Endodermal cell (in vitro differentiated cells): Measurements from ENCODE around the gene PRDX2. TPM values are rescaled to one million over a fixed set of nuclear protein-coding genes. Genes with fewer than 3 reads are reported as not detected.

ENCODE experiments used
- DNase-seq: peaks from one replicate; pipeline ENCODE4 v3.0.0-alpha.2; 2017
- H3K27ac ChIP-seq: 2 replicates; pipeline ENCODE4 v1.5.1; 2013; ENCODE audit warnings: mild to moderate bottlenecking, low read depth, low read length, moderate library complexity
- H3K27me3 ChIP-seq: 2 replicates; pipeline ENCODE4 v1.6.1; 2013; ENCODE audit warnings: mild to moderate bottlenecking, low read length, moderate library complexity; ENCODE audit not compliant: insufficient read depth, control insufficient read depth, poor library complexity, severe bottlenecking
- H3K36me3 ChIP-seq: 2 replicates; pipeline ENCODE4 v1.7.0; 2013; ENCODE audit warnings: mild to moderate bottlenecking, low read length, moderate library complexity; ENCODE audit not compliant: control insufficient read depth, insufficient read depth
- H3K4me1 ChIP-seq: one replicate; pipeline ENCODE4 v1.7.0; 2013; ENCODE audit warnings: low read length; ENCODE audit not compliant: control insufficient read depth, insufficient read depth
- H3K4me3 ChIP-seq: 2 replicates; pipeline ENCODE4 v1.5.1; 2013; ENCODE audit warnings: mild to moderate bottlenecking, low read length, moderate library complexity
- H3K9ac ChIP-seq: 2 replicates; pipeline ENCODE4 v1.6.1; 2013; ENCODE audit warnings: mild to moderate bottlenecking, low read length, moderate library complexity; ENCODE audit not compliant: poor library complexity, severe bottlenecking; ENCODE audit errors: extremely low read depth
- H3K9me3 ChIP-seq: 2 replicates; pipeline ENCODE4 v1.6.1; 2013; ENCODE audit warnings: mild to moderate bottlenecking, low read length, moderate library complexity; ENCODE audit not compliant: control insufficient read depth
- H3K27ac Mint-ChIP-seq: 2 replicates; pipeline ENCODE4 v1.8.0; 2020; ENCODE audit warnings: mixed read lengths
- H3K27me3 Mint-ChIP-seq: 2 replicates; pipeline ENCODE4 v1.8.0; 2021; ENCODE audit warnings: mild to moderate bottlenecking, mixed read lengths; ENCODE audit not compliant: insufficient read depth
- H3K36me3 Mint-ChIP-seq: 2 replicates; pipeline ENCODE4 v1.8.0; 2020; ENCODE audit warnings: low read depth, mixed read lengths
- H3K4me1 Mint-ChIP-seq: 2 replicates; pipeline ENCODE4 v1.8.0; 2020; ENCODE audit warnings: mixed read lengths
- H3K4me3 Mint-ChIP-seq: 2 replicates; pipeline ENCODE4 v1.8.0; 2020; ENCODE audit warnings: mild to moderate bottlenecking, moderate library complexity, mixed read lengths
- H3K9me3 Mint-ChIP-seq: 2 replicates; pipeline ENCODE4 v1.8.0; 2020; ENCODE audit warnings: mild to moderate bottlenecking, mixed read lengths
- CTCF ChIP-seq: fragments of 200-600 bp; sonication (generic); conservative IDR thresholded peaks from 2 replicates; pipeline ENCODE4 v1.5.0; 2021; ENCODE audit warnings: antibody characterized with exemption, mild to moderate bottlenecking
- WGBS, 2 experiments: methylation state at CpG; one replicate each; pipeline versions ENCODE4 v1.1.5 to v1.1.7; 2013; ENCODE audit warnings: missing lambda C conversion rate in 2 of 2, mixed read lengths in 1 of 2; ENCODE audit not compliant: insufficient coverage in 1 of 2, insufficient read length in 1 of 2; 5-methylcytosine and 5-hydroxymethylcytosine counted together
- total RNA-seq, 2 donors: library from RNA; stranded (reverse); fragmentation: NEBNext Ultra II Directional in 1 of 2; extraction: Animal tissue kit (Norgen Biotek cat#: 25700) in 1 of 2; gene quantifications; 2 replicates in 1 of 2; 3 replicates in 1 of 2; pipeline ENCODE4 v1.2.1, GENCODE V29; 2021

PRDX2 gene
- total RNA-seq, 2 donors from 2014 or later: 429 to 507 TPM

DNA sequence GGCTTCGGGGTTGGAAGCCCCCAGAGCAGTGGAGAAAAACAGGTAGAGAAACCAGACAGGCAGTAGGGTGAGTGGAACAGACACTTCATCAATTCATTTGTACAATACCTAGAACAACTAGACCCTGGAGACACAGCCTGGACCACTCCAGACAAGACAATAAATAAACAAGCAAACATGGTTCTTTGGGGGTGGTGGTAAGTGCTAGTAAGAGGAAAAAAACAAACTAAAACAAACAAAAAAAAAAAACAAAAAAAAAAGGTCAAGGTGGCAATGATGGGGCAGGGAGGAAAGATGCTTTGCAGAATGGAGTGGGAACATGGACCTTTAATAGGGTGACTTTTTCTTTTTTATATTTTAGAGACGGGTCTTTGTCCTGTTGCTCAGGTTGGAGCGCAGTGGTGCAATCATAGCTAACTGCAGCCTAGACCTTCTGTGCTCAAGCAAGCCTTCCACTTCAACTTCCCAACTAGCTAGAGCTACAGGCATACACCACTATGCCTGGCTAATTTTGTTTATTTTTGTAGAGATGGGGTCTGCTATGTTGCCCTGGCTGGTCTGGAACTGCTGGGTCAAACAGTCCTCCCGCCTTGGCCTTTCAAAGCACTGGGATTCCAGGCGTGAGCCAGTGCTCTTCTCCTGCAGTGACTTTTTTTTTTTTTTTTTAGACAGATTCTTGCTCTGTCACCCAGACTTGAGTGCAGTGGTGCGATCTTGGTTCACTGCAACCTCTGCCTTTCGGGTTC, 7.2 kb downstream of the PRDX2 start:
- H3K4me3 Mint-ChIP-seq: peak overlapping the region; percentile 74
- Histone ChIP-seq H3K4me3 (peak overlapping the region; percentile 86), H3K4me1 (peaks cover 5% of the 10 kb centered on the region), H3K36me3 (peaks cover 10% of the 10 kb centered on the region), H3K27ac (no peak overlapping the region), H3K27me3 (peaks cover 9% of the 10 kb centered on the region), H3K9ac (peak overlapping the region; percentile 89), H3K9me3 (no peaks in the 10 kb centered on the region)
- H3K27me3 Mint-ChIP-seq: peaks cover 9% of the 10 kb centered on the region
- no peak for DNase-seq
- TF ChIP-seq CTCF: no peak
- no peaks in the 10 kb centered on the region for H3K9me3 Mint-ChIP-seq
- peaks cover 10% of the 10 kb centered on the region for H3K36me3 Mint-ChIP-seq
- WGBS, 2 experiments: 83 to 84% methylated on average over 3 to 7 of the region's 7 CpGs
- peaks cover 22% of the 10 kb centered on the region for H3K4me1 Mint-ChIP-seq
- peak overlapping the region; percentile 53 for H3K27ac Mint-ChIP-seq

DNA sequence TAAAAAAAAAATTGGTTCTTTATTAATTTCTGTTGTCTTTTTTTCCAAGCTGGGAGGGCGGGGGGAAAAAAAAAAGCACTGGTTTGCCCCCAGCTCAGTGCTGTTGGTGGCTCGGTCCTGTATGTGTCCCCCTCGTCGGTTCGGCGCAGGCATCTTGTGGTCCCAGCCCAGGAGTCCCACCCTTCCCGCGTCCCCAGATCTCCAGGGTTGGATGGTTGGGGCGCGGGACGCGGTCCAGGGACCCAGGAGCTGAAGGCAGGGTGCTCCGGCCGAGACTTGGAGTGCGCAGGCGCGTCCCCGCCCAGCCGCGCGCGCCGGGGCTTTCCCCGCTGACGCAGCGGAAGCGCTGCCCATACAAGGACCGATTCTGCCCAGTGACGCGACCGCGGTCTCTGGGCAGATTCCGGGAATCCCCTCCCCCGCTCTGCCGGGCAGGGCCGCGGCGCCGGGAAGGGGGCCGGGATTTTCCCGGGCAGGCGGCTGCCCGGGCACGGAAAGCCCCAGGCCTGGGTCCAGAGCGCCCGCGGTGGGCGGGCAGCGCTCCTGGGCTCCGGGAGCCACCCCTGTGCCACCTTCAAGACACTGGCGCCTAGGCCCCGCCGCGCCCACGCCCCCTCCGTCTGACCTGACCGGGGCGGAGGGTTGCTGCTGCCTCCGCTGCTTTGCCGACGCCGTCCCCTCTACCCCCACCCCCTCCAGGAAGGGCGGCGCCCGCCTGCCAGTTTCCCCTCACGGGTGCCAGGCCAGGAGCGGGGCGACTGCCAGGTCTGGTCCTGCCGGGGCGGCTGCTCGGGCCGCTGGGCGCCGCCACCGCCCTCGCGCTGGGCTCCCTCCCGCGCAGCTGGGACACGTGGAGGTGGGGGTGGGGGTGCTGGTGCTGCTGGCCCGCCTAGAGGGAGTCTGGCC, 8.1 kb downstream of the PRDX2 start:
- Mint-ChIP-seq H3K36me3 (peaks cover 6% of the 10 kb centered on the region), H3K27ac (peak overlapping the region; percentile 91), H3K4me3 (peak overlapping the region; percentile 74), H3K4me1 (peaks cover 30% of the 10 kb centered on the region), H3K27me3 (peaks cover 9% of the 10 kb centered on the region), H3K9me3 (no peaks in the 10 kb centered on the region)
- H3K4me3 ChIP-seq: peak overlapping the region; percentile 86
- H3K4me1 ChIP-seq: peaks cover 10% of the 10 kb centered on the region
- WGBS, 2 experiments: 1% methylated on average over 30 to 80 of the region's 81 CpGs
- peak overlapping the region; percentile 89 for H3K9ac ChIP-seq
- TF ChIP-seq CTCF: no peak
- peak overlapping the region; percentile 38 for H3K27ac ChIP-seq
- peaks cover 9% of the 10 kb centered on the region for H3K27me3 ChIP-seq
- H3K36me3 ChIP-seq: peaks cover 2% of the 10 kb centered on the region
- peak; percentile 96 for DNase-seq
- H3K9me3 ChIP-seq: no peaks in the 10 kb centered on the region

- peaks cover 33% of the 10 kb centered on the region for H3K4me1 Mint-ChIP-seq
Measured at GRCh38 chr19:12792853-12793289, 8.7 kb downstream of the PRDX2 start.

More at GRCh38 chr19:12792853-12793289, 8.7 kb downstream of the PRDX2 start:
- no peak overlapping the region for H3K27ac Mint-ChIP-seq
- H3K27me3 Mint-ChIP-seq: peaks cover 9% of the 10 kb centered on the region
- H3K27me3 ChIP-seq: peaks cover 9% of the 10 kb centered on the region
- H3K9me3 Mint-ChIP-seq: no peaks in the 10 kb centered on the region
- no peak for TF ChIP-seq CTCF
- peak overlapping the region; percentile 89 for H3K9ac ChIP-seq
- WGBS, 2 experiments: 2 to 3% methylated on average over 5 to 19 of the region's 22 CpGs
- no peak for DNase-seq
- peaks cover 4% of the 10 kb centered on the region for H3K36me3 Mint-ChIP-seq
- peaks cover 11% of the 10 kb centered on the region for H3K4me1 ChIP-seq
- H3K36me3 ChIP-seq: no peaks in the 10 kb centered on the region
- peak overlapping the region; percentile 74 for H3K4me3 Mint-ChIP-seq
- no peaks in the 10 kb centered on the region for H3K9me3 ChIP-seq
- peak overlapping the region; percentile 86 for H3K4me3 ChIP-seq
- no peak overlapping the region for H3K27ac ChIP-seq
